ENCODE measurements around the gene IL36B. TPM values are rescaled to one million over a fixed set of nuclear protein-coding genes. Genes with fewer than 3 reads are reported as not detected.
A peak's percentile ranks its signal among the peaks of the same experiment; 100 is the strongest.

Gene IL36B
- total and polyA plus RNA-seq, 9 of the 15 experiments (the other 6 are each of a cell fraction or from before 2014, with no cell fraction given) = not detected

DNA sequence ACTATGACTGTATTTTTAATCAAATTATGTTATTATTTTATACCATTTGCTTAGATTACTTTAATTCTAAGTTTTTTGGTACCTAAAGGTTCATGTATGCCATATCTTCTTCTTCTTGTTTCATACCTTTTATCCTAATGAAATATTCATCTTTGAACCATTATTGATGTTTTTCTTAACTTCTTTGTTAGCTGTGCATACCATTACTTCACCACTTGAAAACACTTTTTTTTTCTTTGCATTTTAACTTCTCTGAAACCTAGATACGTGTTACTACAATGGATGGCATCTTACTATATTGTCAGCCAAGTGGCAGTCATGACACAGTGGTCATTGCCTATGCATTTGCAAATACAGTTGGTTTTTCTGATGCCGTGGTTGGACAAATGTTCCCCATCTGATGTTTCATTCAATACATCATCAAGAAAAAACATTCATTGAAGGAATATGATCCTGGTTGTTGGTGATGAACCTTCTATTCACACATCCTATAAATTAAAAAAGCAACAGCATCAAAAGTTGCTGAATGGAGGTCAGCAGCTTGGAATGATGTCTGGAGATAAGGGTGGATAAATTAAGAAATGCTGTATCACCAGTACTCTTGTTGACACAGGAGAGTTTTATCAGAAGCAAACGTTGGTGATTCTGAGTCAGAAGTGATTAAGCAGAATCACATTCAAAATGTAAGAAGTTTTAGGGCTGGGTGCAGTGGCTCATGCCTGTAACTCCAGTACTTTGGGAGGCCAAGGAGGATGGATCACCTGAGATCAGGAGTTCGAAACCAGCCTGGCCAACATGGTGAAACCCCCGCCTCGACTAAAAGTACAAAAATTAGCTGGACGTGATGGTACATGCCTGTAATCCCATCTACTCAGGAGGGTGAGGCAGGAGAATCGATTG, 40.0 kb downstream of the IL36B start (continued):
- TF ChIP-seq, protein P1, sequence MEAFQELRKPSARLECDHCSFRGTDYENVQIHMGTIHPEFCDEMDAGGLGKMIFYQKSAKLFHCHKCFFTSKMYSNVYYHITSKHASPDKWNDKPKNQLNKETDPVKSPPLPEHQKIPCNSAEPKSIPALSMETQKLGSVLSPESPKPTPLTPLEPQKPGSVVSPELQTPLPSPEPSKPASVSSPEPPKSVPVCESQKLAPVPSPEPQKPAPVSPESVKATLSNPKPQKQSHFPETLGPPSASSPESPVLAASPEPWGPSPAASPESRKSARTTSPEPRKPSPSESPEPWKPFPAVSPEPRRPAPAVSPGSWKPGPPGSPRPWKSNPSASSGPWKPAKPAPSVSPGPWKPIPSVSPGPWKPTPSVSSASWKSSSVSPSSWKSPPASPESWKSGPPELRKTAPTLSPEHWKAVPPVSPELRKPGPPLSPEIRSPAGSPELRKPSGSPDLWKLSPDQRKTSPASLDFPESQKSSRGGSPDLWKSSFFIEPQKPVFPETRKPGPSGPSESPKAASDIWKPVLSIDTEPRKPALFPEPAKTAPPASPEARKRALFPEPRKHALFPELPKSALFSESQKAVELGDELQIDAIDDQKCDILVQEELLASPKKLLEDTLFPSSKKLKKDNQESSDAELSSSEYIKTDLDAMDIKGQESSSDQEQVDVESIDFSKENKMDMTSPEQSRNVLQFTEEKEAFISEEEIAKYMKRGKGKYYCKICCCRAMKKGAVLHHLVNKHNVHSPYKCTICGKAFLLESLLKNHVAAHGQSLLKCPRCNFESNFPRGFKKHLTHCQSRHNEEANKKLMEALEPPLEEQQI (IDR thresholded peaks at IDR 0.05) = peak; percentile 99
- no peak; the same call in 1 of the 2 replicates for TF ChIP-seq ZNF3 (CRISPR knock-in tag; IDR thresholded peaks at IDR 0.05)
- peak; percentile 35; the same call in 1 of the 2 replicates for TF ChIP-seq MIER1 (IDR thresholded peaks at IDR 0.05; ENCODE audit: low read depth)
- peak; percentile 17 for TF ChIP-seq BDP1 (IDR thresholded peaks at IDR 0.05; ENCODE audit: insufficient read depth, insufficient read length)
- no peak for TF ChIP-seq EZH2 (IDR thresholded peaks at IDR 0.05; ENCODE audit: borderline replicate concordance, low read depth, low read length)
- TF ChIP-seq MEIS2 (IDR thresholded peaks at IDR 0.05; ENCODE audit: partially characterized antibody) = peak; percentile 92
- TF ChIP-seq HNRNPH1 (optimal IDR thresholded peaks at IDR 0.05; ENCODE audit: low read depth, low read length) = no peak
- TF ChIP-seq LARP7 (IDR thresholded peaks at IDR 0.05) = no peak
- TF ChIP-seq ZNF23 (CRISPR knock-in tag; IDR thresholded peaks at IDR 0.05) = 0 out of 2 replicates have a peak, but pooled peaks have one; percentile 9
- TF ChIP-seq KAT8 (IDR thresholded peaks at IDR 0.05; ENCODE audit: low read depth) = no peak; the same call in 1 of the 2 replicates
- peak; percentile 91 for TF ChIP-seq MTA2 (IDR thresholded peaks at IDR 0.05; ENCODE audit: low read depth)
- TF ChIP-seq RFX5 (IDR thresholded peaks at IDR 0.05; ENCODE audit: low read depth, low read length) = no peak
- TF ChIP-seq, protein P2, sequence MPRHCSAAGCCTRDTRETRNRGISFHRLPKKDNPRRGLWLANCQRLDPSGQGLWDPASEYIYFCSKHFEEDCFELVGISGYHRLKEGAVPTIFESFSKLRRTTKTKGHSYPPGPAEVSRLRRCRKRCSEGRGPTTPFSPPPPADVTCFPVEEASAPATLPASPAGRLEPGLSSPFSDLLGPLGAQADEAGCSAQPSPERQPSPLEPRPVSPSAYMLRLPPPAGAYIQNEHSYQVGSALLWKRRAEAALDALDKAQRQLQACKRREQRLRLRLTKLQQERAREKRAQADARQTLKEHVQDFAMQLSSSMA (CRISPR knock-in tag; IDR thresholded peaks at IDR 0.05) = no peak
- peak; percentile 96 for TF ChIP-seq GATAD2B (IDR thresholded peaks at IDR 0.05; ENCODE audit: borderline replicate concordance)
- TF ChIP-seq DPF2 (IDR thresholded peaks at IDR 0.05) = peak; percentile 100
- TF ChIP-seq TBL1XR1 (IDR thresholded peaks at IDR 0.05; ENCODE audit: low read length in 2 of 2) = peak; percentile 86 to 100; a peak in 3 of 4 replicates
- TF ChIP-seq ATF1 (CRISPR knock-in tag; IDR thresholded peaks at IDR 0.05) = no peak
- TF ChIP-seq ATF1 (tag; IDR thresholded peaks at IDR 0.05) = peak; percentile 86
- TF ChIP-seq RBM14 (IDR thresholded peaks at IDR 0.05; ENCODE audit: borderline replicate concordance, insufficient read depth, low read depth, low read length) = no peak
- TF ChIP-seq KLF10 (CRISPR knock-in tag; IDR thresholded peaks at IDR 0.05) = no peak
- TF ChIP-seq, protein P3, sequence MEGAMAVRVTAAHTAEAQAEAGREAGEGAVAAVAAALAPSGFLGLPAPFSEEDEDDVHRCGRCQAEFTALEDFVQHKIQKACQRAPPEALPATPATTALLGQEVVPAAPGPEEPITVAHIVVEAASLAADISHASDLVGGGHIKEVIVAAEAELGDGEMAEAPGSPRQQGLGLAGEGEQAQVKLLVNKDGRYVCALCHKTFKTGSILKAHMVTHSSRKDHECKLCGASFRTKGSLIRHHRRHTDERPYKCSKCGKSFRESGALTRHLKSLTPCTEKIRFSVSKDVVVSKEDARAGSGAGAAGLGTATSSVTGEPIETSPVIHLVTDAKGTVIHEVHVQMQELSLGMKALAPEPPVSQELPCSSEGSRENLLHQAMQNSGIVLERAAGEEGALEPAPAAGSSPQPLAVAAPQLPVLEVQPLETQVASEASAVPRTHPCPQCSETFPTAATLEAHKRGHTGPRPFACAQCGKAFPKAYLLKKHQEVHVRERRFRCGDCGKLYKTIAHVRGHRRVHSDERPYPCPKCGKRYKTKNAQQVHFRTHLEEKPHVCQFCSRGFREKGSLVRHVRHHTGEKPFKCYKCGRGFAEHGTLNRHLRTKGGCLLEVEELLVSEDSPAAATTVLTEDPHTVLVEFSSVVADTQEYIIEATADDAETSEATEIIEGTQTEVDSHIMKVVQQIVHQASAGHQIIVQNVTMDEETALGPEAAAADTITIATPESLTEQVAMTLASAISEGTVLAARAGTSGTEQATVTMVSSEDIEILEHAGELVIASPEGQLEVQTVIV (CRISPR knock-in tag; IDR thresholded peaks at IDR 0.05; ENCODE audit: borderline replicate concordance) = no peak
- TF ChIP-seq FOXJ2 (tag; IDR thresholded peaks at IDR 0.05) = peak; percentile 93
- TF ChIP-seq TAF9B (IDR thresholded peaks at IDR 0.05; ENCODE audit: partially characterized antibody) = peak; percentile 77
- TF ChIP-seq KLF16 (IDR thresholded peaks at IDR 0.05) = peak; percentile 86
- no peak for TF ChIP-seq ELF4 (CRISPR knock-in tag; IDR thresholded peaks at IDR 0.05)
